ENCODE results near the gene IL15RA.

The IL15RA gene

DNA sequence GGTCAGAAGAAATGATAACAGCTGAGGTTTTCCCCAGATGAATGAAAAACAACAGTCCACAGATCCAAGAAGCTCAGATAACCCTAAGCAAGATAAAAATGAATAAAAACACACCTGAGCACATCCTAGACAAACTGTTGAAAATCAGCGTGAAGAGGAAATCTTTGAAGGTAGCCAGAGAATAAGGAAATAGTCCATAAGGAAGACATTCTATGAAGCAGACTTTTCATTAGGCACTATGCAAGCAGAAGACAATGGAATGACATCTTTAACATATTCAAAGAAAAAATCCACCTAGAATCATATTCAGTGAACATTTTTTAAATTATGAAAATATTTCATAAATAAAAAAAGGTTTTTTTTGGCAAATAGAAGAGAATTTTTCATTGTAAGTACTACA, 15.1 kb upstream of the IL15RA start:
- TF ChIP-seq, protein P1, sequence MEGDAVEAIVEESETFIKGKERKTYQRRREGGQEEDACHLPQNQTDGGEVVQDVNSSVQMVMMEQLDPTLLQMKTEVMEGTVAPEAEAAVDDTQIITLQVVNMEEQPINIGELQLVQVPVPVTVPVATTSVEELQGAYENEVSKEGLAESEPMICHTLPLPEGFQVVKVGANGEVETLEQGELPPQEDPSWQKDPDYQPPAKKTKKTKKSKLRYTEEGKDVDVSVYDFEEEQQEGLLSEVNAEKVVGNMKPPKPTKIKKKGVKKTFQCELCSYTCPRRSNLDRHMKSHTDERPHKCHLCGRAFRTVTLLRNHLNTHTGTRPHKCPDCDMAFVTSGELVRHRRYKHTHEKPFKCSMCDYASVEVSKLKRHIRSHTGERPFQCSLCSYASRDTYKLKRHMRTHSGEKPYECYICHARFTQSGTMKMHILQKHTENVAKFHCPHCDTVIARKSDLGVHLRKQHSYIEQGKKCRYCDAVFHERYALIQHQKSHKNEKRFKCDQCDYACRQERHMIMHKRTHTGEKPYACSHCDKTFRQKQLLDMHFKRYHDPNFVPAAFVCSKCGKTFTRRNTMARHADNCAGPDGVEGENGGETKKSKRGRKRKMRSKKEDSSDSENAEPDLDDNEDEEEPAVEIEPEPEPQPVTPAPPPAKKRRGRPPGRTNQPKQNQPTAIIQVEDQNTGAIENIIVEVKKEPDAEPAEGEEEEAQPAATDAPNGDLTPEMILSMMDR (IDR thresholded peaks at IDR 0.05; ENCODE audit: low read depth, low read length), result no peak
- H3K4me3 ChIP-seq (replicated peaks in 1 of 2; ENCODE audit: low read depth in 2 of 2, low read length in 2 of 2), result no peak overlapping the region
- DNase-seq (ENCODE audit: low read depth in 2 of 2), result no peak

DNA sequence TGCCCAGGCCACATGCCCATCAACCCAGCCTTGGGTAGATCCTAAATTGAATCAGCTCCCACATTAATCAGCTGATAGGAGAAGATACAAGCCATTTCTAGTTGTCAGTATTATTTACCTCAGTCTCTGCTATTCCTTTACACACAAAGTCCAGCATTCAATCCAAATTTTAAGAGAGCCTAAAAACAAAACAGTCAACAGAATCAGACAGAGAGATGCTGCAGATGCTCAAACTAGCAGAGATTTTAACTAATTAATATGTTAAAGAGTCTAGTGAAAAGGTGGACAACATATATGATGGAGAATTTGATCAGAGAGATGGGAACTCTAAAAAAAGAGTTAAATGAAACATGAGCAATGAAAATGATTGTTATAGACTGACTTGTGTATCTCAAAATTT, 14.4 kb upstream of the IL15RA start:
- TF ChIP-seq, protein P1 (IDR thresholded peaks at IDR 0.05; ENCODE audit: low read depth, low read length), result no peak
- H3K4me3 ChIP-seq (replicated peaks in 1 of 2; ENCODE audit: low read depth in 2 of 2, low read length in 2 of 2), result no peak overlapping the region
- DNase-seq (ENCODE audit: low read depth in 2 of 2), result no peak

DNA sequence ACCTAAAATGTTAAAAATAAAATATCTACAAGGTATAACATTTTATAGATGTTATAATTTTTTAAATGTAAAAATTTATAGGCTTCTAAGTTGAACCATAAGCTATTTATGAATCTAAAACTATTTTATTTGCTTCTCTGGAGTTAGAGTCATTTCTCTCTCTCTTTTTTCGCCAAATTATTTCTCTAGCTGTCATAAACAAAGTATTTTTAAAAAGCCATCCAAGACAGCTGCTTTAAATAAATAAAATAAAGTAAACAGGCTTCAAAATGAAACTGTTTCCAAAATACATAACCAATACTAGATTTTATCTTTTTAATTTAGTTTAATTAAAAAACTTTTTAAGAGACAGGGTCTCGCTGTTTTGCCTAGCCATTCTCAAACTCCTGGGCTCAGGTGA, 12.4 kb upstream of the IL15RA start:
- TF ChIP-seq, protein P1 (IDR thresholded peaks at IDR 0.05; ENCODE audit: low read depth, low read length), result no peak
- no peak for DNase-seq (ENCODE audit: low read depth in 2 of 2)

DNA sequence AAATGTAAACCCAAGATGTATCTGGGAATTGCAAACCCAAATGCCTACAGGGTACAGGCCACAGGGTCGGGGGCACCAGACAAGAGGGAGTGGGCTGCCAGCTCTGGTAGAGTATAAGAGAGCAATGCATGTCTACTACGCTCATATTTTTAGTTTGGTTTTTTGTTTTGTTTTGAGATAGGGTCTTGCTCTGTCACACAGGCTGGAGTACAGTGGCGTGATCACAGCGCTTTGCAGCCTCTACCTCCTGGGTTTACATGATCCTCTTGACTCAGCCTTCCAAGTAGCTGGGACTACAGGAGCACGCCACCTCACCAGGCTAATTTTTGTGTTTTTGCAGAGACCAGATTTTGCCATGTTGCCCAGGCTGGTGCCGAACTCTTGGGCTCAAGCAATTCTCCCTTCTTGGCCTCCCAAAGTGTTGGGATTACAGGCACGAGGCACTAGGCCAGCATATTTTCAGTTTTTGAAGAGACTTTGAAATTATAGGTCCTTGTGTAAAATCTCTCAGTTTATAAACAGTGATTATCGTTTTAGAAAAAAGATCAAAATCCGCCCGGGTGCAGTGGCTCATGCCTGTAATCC, 11.1 kb upstream of the IL15RA start:
- TF ChIP-seq, protein P1 (IDR thresholded peaks at IDR 0.05; ENCODE audit: low read depth, low read length), result no peak
- no peak overlapping the region for H3K4me3 ChIP-seq (replicated peaks in 1 of 2; ENCODE audit: low read depth in 2 of 2, low read length in 2 of 2)
- DNase-seq (ENCODE audit: low read depth in 2 of 2), result no peak

More for the DNA sequence above, 12.4 kb upstream of the IL15RA start:
- no peak overlapping the region for H3K4me3 ChIP-seq (replicated peaks in 1 of 2; ENCODE audit: low read depth in 2 of 2, low read length in 2 of 2)

DNA sequence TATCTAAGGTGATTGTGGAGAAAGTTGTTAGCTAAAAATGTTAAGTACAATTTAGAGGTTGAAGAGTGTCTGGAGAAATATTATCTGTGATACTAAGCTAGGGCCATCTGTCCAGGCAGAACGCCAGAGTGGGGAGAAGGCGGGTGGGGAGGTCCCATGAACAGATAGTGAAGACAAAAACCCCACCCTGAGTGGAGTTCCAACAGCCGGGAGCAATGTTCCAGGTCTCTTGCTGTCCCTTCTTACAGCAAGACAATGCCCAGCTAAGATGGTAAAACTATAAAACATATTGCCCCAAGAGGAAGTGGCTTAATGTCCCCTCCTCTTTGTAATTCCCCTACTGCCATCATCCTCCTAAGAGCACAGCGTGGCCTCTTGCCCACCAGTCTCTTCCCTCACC, 10.4 kb upstream of the IL15RA start:
- DNase-seq (ENCODE audit: low read depth in 2 of 2), result no peak
- TF ChIP-seq, protein P1 (IDR thresholded peaks at IDR 0.05; ENCODE audit: low read depth, low read length), result no peak
- H3K4me3 ChIP-seq (replicated peaks in 1 of 2; ENCODE audit: low read depth in 2 of 2, low read length in 2 of 2), result no peak overlapping the region

DNA sequence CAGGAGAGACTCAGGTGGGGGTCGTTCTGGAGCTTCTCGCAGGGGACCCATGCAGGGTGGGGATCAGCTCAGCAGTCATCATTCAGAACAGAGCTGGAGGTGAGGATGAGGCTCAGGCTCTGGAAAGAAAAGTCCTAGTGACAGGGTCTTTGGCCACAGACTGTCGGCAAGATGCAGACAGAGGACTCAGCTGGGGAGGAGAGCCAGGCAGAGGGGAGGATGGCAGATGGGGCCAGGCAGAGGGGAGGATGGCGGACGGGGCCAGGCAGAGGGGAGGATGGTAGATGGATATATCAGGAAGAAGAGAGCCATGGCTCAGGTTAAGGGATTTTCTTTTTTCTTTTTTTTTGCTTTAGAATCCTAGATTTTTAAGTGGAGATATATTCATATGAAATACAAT, 7.7 kb upstream of the IL15RA start:
- no peak overlapping the region for H3K4me3 ChIP-seq (replicated peaks in 1 of 2; ENCODE audit: low read depth in 2 of 2, low read length in 2 of 2)
- TF ChIP-seq, protein P1 (IDR thresholded peaks at IDR 0.05; ENCODE audit: low read depth, low read length), result no peak
- no peak for DNase-seq (ENCODE audit: low read depth in 2 of 2)

DNA sequence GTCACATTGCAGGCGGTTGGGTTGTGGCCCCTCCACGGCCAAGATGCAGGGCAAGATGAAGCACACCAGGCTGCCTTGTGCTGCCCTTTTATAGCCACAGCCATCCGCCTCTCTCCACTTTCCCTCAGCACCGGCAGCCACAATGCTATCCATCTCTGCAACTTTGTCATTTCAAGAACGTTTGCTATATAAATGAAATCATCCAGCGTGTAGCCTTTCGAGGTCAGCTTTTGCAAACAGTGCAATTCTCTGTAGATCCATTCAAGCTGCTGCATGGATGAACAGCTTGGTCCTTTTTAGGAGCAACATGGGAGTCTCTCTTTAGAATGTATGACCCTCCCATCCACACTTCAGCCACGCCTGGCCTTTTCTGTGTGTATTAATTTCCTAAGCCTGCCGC, 6.4 kb upstream of the IL15RA start:
- no peak for DNase-seq (ENCODE audit: low read depth in 2 of 2)
- no peak overlapping the region for H3K4me3 ChIP-seq (replicated peaks in 1 of 2; ENCODE audit: low read depth in 2 of 2, low read length in 2 of 2)
- TF ChIP-seq, protein P1 (IDR thresholded peaks at IDR 0.05; ENCODE audit: low read depth, low read length), result no peak

All from cardiac fibroblast (primary cell).